ENCODE measurements around the gene NUFIP1.

Gene NUFIP1

DNA sequence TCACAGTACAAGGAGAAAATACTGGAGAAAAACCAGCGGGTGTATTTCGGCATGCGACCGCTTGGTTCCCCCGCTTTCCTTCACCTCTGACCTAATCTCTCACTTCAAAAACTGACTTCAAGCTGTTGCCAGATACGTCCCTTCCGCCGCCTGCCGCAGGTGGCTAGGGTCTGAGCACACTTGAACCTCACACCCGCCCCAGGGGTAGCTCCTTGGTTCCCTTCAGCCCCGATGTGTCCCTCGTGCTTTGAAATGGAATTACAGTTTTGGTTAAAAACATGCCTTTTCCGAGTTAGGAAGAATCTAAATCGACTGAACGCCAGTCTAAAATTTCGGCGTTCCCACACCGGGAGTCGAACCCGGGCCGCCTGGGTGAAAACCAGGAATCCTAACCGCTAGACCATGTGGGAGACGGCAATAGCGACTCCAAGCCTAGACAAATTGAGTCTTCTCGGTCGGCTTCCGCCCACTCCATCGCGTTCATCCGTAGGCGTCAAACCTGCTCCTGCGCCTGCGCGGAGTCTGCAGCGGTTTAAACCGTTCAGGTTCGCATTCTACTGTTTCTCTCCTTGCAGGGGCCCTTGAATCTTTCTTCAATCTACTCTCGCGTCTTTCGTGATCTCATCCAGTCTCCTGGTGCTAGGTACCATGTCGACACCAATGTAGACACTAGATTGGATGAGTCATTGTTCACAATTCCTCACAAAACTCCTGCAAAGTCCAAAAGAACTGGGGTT is 71.5 kb downstream of the NUFIP1 start:
- TF ChIP-seq CREB1 (IDR thresholded peaks at IDR 0.05; ENCODE audit: low read depth): no peak; the same call in 1 of the 2 replicates
- TF ChIP-seq TEAD4 (IDR thresholded peaks at IDR 0.05): peak; percentile 94
- peak; percentile 99 for TF ChIP-seq EGR1 (IDR thresholded peaks at IDR 0.05)
- TF ChIP-seq, protein P1, sequence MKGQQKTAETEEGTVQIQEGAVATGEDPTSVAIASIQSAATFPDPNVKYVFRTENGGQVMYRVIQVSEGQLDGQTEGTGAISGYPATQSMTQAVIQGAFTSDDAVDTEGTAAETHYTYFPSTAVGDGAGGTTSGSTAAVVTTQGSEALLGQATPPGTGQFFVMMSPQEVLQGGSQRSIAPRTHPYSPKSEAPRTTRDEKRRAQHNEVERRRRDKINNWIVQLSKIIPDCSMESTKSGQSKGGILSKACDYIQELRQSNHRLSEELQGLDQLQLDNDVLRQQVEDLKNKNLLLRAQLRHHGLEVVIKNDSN (IDR thresholded peaks at IDR 0.05): peak; percentile 22; the same call in 1 of the 2 replicates
- TF ChIP-seq FOXM1 (IDR thresholded peaks at IDR 0.05; ENCODE audit: borderline replicate concordance, low read depth): peak; percentile 17
- TF ChIP-seq TAF1 (IDR thresholded peaks at IDR 0.05; ENCODE audit: low read depth): no peak; the same call in 1 of the 2 replicates
- peak; percentile 59 for TF ChIP-seq TCF12 (IDR thresholded peaks at IDR 0.05; ENCODE audit: low read depth)
- TF ChIP-seq ZBTB7A (IDR thresholded peaks at IDR 0.05; ENCODE audit: low read depth): peak; percentile 38; the same call in 1 of the 2 replicates
- 0 out of 2 replicates have a peak, but pooled peaks have one; percentile 6 for TF ChIP-seq NFIC (IDR thresholded peaks at IDR 0.05)
- TF ChIP-seq YY1 (IDR thresholded peaks at IDR 0.05; ENCODE audit: low read depth): peak; percentile 65
- peak; percentile 49 for TF ChIP-seq CEBPB (IDR thresholded peaks at IDR 0.05)
- TF ChIP-seq RAD21 (IDR thresholded peaks at IDR 0.05; ENCODE audit: low read depth): peak; percentile 13; the same call in 1 of the 2 replicates
- no peak for TF ChIP-seq EP300 (IDR thresholded peaks at IDR 0.05; ENCODE audit: borderline replicate concordance)
- TF ChIP-seq, protein P2, sequence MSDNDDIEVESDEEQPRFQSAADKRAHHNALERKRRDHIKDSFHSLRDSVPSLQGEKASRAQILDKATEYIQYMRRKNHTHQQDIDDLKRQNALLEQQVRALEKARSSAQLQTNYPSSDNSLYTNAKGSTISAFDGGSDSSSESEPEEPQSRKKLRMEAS (IDR thresholded peaks at IDR 0.05): peak; percentile 83
- TF ChIP-seq, protein P3, sequence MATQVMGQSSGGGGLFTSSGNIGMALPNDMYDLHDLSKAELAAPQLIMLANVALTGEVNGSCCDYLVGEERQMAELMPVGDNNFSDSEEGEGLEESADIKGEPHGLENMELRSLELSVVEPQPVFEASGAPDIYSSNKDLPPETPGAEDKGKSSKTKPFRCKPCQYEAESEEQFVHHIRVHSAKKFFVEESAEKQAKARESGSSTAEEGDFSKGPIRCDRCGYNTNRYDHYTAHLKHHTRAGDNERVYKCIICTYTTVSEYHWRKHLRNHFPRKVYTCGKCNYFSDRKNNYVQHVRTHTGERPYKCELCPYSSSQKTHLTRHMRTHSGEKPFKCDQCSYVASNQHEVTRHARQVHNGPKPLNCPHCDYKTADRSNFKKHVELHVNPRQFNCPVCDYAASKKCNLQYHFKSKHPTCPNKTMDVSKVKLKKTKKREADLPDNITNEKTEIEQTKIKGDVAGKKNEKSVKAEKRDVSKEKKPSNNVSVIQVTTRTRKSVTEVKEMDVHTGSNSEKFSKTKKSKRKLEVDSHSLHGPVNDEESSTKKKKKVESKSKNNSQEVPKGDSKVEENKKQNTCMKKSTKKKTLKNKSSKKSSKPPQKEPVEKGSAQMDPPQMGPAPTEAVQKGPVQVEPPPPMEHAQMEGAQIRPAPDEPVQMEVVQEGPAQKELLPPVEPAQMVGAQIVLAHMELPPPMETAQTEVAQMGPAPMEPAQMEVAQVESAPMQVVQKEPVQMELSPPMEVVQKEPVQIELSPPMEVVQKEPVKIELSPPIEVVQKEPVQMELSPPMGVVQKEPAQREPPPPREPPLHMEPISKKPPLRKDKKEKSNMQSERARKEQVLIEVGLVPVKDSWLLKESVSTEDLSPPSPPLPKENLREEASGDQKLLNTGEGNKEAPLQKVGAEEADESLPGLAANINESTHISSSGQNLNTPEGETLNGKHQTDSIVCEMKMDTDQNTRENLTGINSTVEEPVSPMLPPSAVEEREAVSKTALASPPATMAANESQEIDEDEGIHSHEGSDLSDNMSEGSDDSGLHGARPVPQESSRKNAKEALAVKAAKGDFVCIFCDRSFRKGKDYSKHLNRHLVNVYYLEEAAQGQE (IDR thresholded peaks at IDR 0.05; ENCODE audit: low read depth): no peak

DNA sequence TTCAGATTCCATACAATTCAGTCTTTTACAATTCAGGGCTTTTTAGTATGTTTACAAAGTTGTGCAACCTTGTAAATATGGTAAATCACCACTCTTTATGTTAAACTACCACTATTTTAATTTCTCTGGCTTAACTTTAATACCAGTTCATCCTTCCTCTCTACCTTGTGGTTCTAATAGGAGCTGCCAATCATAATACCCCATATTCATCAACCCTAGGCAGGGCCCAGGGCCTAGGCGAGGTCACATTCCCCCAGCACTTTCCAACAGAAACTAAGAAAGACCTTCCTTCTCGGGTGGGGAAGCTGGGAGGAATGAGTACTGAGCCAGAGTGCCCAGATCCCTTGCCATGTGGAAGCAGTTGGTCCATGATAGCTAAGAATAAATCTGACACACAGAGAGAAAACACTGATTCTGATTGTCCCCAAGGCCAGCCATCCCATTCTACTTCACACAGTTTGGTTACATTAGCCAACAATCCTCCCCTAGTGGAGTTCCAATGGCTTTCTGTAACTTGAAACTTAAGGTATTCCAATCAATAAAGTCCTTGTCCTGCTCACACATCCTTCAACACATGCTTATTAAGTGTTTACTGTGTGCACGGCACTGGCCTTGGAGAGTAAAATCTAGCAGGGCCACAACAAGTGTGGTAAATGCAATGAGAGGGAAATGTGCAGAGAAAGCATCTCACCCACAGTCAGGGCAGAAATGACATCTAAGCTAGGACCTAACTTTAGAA is 76.8 kb downstream of the NUFIP1 start:
- TF ChIP-seq CEBPB (IDR thresholded peaks at IDR 0.05): no peak
- TF ChIP-seq TAF1 (IDR thresholded peaks at IDR 0.05; ENCODE audit: low read depth): no peak
- no peak for TF ChIP-seq NFIC (IDR thresholded peaks at IDR 0.05)
- no peak for TF ChIP-seq FOXM1 (IDR thresholded peaks at IDR 0.05; ENCODE audit: borderline replicate concordance, low read depth)
- TF ChIP-seq TCF12 (IDR thresholded peaks at IDR 0.05; ENCODE audit: low read depth): no peak
- TF ChIP-seq, protein P3 (IDR thresholded peaks at IDR 0.05; ENCODE audit: low read depth): no peak
- no peak for TF ChIP-seq YY1 (IDR thresholded peaks at IDR 0.05; ENCODE audit: low read depth)
- TF ChIP-seq, protein P1 (IDR thresholded peaks at IDR 0.05): no peak
- no peak for TF ChIP-seq EGR1 (IDR thresholded peaks at IDR 0.05)
- TF ChIP-seq EP300 (IDR thresholded peaks at IDR 0.05; ENCODE audit: borderline replicate concordance): no peak
- TF ChIP-seq TEAD4 (IDR thresholded peaks at IDR 0.05): no peak
- no peak for TF ChIP-seq RAD21 (IDR thresholded peaks at IDR 0.05; ENCODE audit: low read depth)
- TF ChIP-seq, protein P2 (IDR thresholded peaks at IDR 0.05): no peak
- no peak for TF ChIP-seq CREB1 (IDR thresholded peaks at IDR 0.05; ENCODE audit: low read depth)
- no peak for TF ChIP-seq ZBTB7A (IDR thresholded peaks at IDR 0.05; ENCODE audit: low read depth)

DNA sequence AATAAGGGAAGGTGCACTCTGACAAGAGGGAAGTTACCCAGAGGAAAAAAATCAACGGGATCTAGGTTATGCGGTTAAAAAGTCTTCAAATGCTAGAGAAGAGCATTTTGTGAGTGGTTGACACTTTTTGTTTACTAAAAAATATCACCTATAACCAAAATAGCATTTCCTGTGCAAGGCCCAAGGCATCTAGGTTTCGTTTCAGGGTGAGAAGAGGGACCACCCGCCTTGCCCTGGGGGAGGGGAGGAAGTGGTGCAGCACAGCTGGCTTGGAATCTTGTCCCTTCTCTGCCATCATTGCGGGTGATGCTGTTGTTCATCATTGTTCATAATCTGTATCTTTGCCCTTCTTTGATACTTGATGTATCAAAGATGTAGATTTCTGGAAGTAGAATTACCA is 80.6 kb downstream of the NUFIP1 start:
- no peak for TF ChIP-seq ZBTB7A (IDR thresholded peaks at IDR 0.05; ENCODE audit: low read depth)
- TF ChIP-seq EGR1 (IDR thresholded peaks at IDR 0.05): no peak
- TF ChIP-seq CEBPB (IDR thresholded peaks at IDR 0.05): no peak
- TF ChIP-seq FOXM1 (IDR thresholded peaks at IDR 0.05; ENCODE audit: borderline replicate concordance, low read depth): no peak
- no peak for TF ChIP-seq NFIC (IDR thresholded peaks at IDR 0.05)
- TF ChIP-seq, protein P3 (IDR thresholded peaks at IDR 0.05; ENCODE audit: low read depth): no peak
- no peak for TF ChIP-seq TAF1 (IDR thresholded peaks at IDR 0.05; ENCODE audit: low read depth)
- TF ChIP-seq, protein P1 (IDR thresholded peaks at IDR 0.05): no peak
- TF ChIP-seq CREB1 (IDR thresholded peaks at IDR 0.05; ENCODE audit: low read depth): no peak
- no peak for TF ChIP-seq TEAD4 (IDR thresholded peaks at IDR 0.05)
